Caco-2 (cell line): ENCODE data around the gene TMEM14B. TPM values are rescaled to one million over a fixed set of nuclear protein-coding genes. Genes with fewer than 3 reads are reported as not detected.
A peak's percentile ranks its signal among the peaks of the same experiment; 100 is the strongest.
"Not testable (repeated sequence)": the region's sequence is repeated elsewhere in the genome, so short reads cannot be mapped to it uniquely, and the experiment has no call there.

Source experiments
- BruUV-seq: library from RNA; stranded (reverse); fragments of 400-500 nt; replicated peaks from 2 replicates; lab custom pipeline; 2021; lab: Mats Ljungman, UMichigan
- CTCF ChIA-PET: fragments of 300-600 bp; sonication (Branson Sonifier 250); formaldehyde crosslinking; loops from one replicate; lab custom pipeline; 2022; ENCODE audit warnings: antibody characterized with exemption; lab: Charles Lee
- POLR2A ChIA-PET: fragments of 300-600 bp; sonication (Branson Sonifier 250); formaldehyde crosslinking; loops from one replicate; lab custom pipeline; 2022; ENCODE audit warnings: antibody characterized with exemption; lab: Charles Lee
- DNase-seq, 2 experiments: peaks; one replicate each; pipeline versions ENCODE4 v3.0.0 to v3.0.0-alpha.2; 2020 to 2022
- H3K27me3 ChIP-seq: replicated peaks from 2 replicates; pipeline ENCODE4 v1.6.0; 2011; ENCODE audit warnings: low read length; ENCODE audit not compliant: control insufficient read depth, insufficient read depth
- H3K36me3 ChIP-seq: 2 replicates; pipeline ENCODE4 v1.5.1; 2011; ENCODE audit warnings: low read length; ENCODE audit not compliant: control insufficient read depth, insufficient read depth
- H3K4me1 ChIP-seq: fragments of 250-450 bp; sonication (Bioruptor Pico); 2 replicates; pipeline ENCODE4 v1.5.1; 2020; ENCODE audit warnings: mild to moderate bottlenecking
- H3K4me3 ChIP-seq: 2 replicates; pipeline ENCODE4 v1.5.1; 2011; ENCODE audit warnings: low read depth, mild to moderate bottlenecking, control low read depth, low read length
- H3K9me3 ChIP-seq: fragments of 250-450 bp; sonication (Bioruptor Pico); 2 replicates; pipeline ENCODE4 v1.5.1; 2020; ENCODE audit warnings: mild to moderate bottlenecking, moderate library complexity
- H3K27ac Mint-ChIP-seq: one replicate; pipeline ENCODE4 v1.8.0; 2022; ENCODE audit warnings: mixed read lengths; ENCODE audit not compliant: unreplicated experiment
- H3K27me3 Mint-ChIP-seq: one replicate; pipeline ENCODE4 v1.8.0; 2022; ENCODE audit warnings: mixed read lengths; ENCODE audit not compliant: insufficient read depth, unreplicated experiment
- H3K36me3 Mint-ChIP-seq: one replicate; pipeline ENCODE4 v1.8.0; 2022; ENCODE audit warnings: mild to moderate bottlenecking, mixed read lengths; ENCODE audit not compliant: insufficient read depth, unreplicated experiment
- H3K4me1 Mint-ChIP-seq: one replicate; pipeline ENCODE4 v1.8.0; 2022; ENCODE audit warnings: low read depth, mixed read lengths; ENCODE audit not compliant: unreplicated experiment
- H3K4me3 Mint-ChIP-seq: one replicate; pipeline ENCODE4 v1.8.0; 2022; ENCODE audit warnings: mild to moderate bottlenecking, moderate library complexity, mixed read lengths; ENCODE audit not compliant: unreplicated experiment
- H3K9me3 Mint-ChIP-seq: one replicate; pipeline ENCODE4 v1.8.0; 2022; ENCODE audit warnings: mixed read lengths; ENCODE audit not compliant: unreplicated experiment
- intact Hi-C: fragments of 100-400 bp; cut with micrococcal nuclease; formaldehyde crosslinking; loops from one replicate; pipeline ENCODE4 v1.10.0; 2022; ENCODE audit not compliant: unreplicated experiment
- total RNA-seq: library from RNA; stranded (reverse); gene quantifications from 2 replicates; pipeline ENCODE4 v1.2.3, GENCODE V29; 2022
- TF ChIP-seq, protein P1 (sequence below), 2 experiments: fragments of 200-600 bp in 1 of 2; IDR thresholded peaks; 1 replicate in 1 of 2; 2 replicates in 1 of 2; pipeline versions ENCODE4 v1.5.1 to v1.8.0; 2011 to 2022; ENCODE audit warnings: antibody characterized with exemption in 1 of 2, control low read depth in 1 of 2, inconsistent platforms in 1 of 2, low read depth in 1 of 2, low read length in 1 of 2, mild to moderate bottlenecking in 1 of 2, moderate library complexity in 1 of 2; ENCODE audit not compliant: insufficient read depth in 1 of 2, severe bottlenecking in 1 of 2, unreplicated experiment in 1 of 2

The TMEM14B gene
- total RNA-seq, 1 experiment from 2014 or later = 105 TPM

- Mint-ChIP-seq H3K27me3 (no peaks in the 10 kb centered on the region), H3K9me3 (no peaks in the 10 kb centered on the region), H3K36me3 (peaks cover 56% of the 10 kb centered on the region), H3K27ac (no peak overlapping the region), H3K4me3 (peak overlapping the region; percentile 77), H3K4me1 (peaks cover 29% of the 10 kb centered on the region)
- Histone ChIP-seq H3K4me1 (peaks cover 23% of the 10 kb centered on the region), H3K4me3 (no peak overlapping the region), H3K36me3 (peaks cover 2% of the 10 kb centered on the region; the same call in 1 of the 2 replicates), H3K9me3 (no peaks in the 10 kb centered on the region), H3K27me3 (no peaks in the 10 kb centered on the region)
- TF ChIP-seq, protein P1, sequence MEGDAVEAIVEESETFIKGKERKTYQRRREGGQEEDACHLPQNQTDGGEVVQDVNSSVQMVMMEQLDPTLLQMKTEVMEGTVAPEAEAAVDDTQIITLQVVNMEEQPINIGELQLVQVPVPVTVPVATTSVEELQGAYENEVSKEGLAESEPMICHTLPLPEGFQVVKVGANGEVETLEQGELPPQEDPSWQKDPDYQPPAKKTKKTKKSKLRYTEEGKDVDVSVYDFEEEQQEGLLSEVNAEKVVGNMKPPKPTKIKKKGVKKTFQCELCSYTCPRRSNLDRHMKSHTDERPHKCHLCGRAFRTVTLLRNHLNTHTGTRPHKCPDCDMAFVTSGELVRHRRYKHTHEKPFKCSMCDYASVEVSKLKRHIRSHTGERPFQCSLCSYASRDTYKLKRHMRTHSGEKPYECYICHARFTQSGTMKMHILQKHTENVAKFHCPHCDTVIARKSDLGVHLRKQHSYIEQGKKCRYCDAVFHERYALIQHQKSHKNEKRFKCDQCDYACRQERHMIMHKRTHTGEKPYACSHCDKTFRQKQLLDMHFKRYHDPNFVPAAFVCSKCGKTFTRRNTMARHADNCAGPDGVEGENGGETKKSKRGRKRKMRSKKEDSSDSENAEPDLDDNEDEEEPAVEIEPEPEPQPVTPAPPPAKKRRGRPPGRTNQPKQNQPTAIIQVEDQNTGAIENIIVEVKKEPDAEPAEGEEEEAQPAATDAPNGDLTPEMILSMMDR (IDR thresholded peaks at IDR 0.05; ENCODE audit: insufficient read depth in 1 of 2, low read depth in 1 of 2, low read length in 1 of 2, severe bottlenecking in 1 of 2, unreplicated experiment in 1 of 2) = no peak
- POLR2A ChIA-PET = no interaction called here
- intact Hi-C loops = no loop called here
- DNase-seq = no peak
- CTCF ChIA-PET = no interaction called here
- no TSS peak for BruUV-seq
These were observed 2.1 kb downstream of the TMEM14B start for GRCh38 chr6:10749734-10750133.

GRCh38 chr6:10750568-10750967 is 3.0 kb downstream of the TMEM14B start:
- H3K9me3 ChIP-seq, CTCF ChIA-PET, H3K27me3 Mint-ChIP-seq, H3K9me3 Mint-ChIP-seq, H3K4me3 ChIP-seq, BruUV-seq, DNase-seq, H3K27me3 ChIP-seq, H3K36me3 ChIP-seq, intact Hi-C loops: not testable (repeated sequence)
- peaks cover 29% of the 10 kb centered on the region for H3K4me1 Mint-ChIP-seq
- H3K4me3 Mint-ChIP-seq = peak overlapping the region; percentile 77
- H3K27ac Mint-ChIP-seq = peak overlapping the region; percentile 53
- POLR2A ChIA-PET = interaction anchor here (0.6 kb wide), 1 partner anchor 17 kb away, joined by 3 read pairs; no protein-coding TSS in a partner anchor
- peaks cover 64% of the 10 kb centered on the region for H3K36me3 Mint-ChIP-seq
- peaks cover 23% of the 10 kb centered on the region for H3K4me1 ChIP-seq

DNA sequence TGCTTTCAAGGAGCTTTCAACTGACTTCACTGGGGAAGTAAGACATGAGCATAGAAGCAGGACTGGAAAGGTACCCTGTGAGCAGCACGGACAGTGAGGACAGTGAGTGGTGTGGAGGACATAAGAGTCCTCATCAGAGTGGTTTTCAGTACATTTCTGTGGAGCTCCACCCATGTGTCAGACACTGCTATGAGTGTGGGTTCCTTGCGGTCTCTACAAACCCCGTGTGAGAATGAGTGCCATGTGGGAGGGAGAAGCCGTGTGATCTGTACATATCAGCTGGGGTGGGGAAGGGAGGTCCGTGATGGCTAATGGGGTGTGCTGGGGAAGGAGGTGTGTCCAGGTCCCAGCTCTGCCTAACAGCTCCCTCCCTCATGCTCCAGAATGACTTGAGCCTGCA is 4.2 kb downstream of the TMEM14B start:
- DNase-seq, intact Hi-C loops, H3K27ac Mint-ChIP-seq, H3K9me3 ChIP-seq, CTCF ChIA-PET, H3K36me3 ChIP-seq, H3K4me3 Mint-ChIP-seq, BruUV-seq, H3K4me3 ChIP-seq, H3K9me3 Mint-ChIP-seq, H3K27me3 Mint-ChIP-seq, H3K27me3 ChIP-seq: not testable (repeated sequence)
- H3K4me1 ChIP-seq = peaks cover 23% of the 10 kb centered on the region
- H3K36me3 Mint-ChIP-seq = peaks cover 75% of the 10 kb centered on the region
- H3K4me1 Mint-ChIP-seq = peaks cover 26% of the 10 kb centered on the region
- POLR2A ChIA-PET = interaction anchor here (0.6 kb wide), 1 partner anchor 58 kb away, joined by 8 read pairs; no protein-coding TSS in a partner anchor

DNA sequence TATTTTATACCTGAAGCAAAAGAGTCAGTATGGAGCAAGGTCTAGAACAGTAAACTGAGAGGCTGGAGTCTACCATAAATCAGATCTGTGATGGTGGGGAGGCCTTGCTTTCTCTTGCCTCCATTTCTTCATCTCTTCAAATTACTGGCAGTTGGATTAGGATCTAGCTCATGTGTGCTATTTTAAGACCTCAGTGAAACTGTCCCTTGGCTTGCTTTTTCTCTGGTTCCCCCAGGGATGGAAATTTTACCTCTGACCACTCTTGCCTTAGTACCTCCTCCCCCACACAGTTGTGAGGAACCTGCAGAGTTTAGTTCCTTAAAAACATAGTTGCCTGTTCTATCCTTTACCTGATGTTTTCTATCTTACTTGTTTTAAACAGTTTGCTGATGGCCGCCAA is 8.5 kb downstream of the TMEM14B start:
- POLR2A ChIA-PET = no interaction called here

More for the DNA sequence above, 8.5 kb downstream of the TMEM14B start:
- Mint-ChIP-seq H3K4me1 (peaks cover 16% of the 10 kb centered on the region), H3K27me3 (no peaks in the 10 kb centered on the region), H3K9me3 (no peaks in the 10 kb centered on the region), H3K36me3 (peaks cover 84% of the 10 kb centered on the region), H3K27ac (no peak overlapping the region), H3K4me3 (no peak overlapping the region)
- CTCF ChIA-PET = no interaction called here
- intact Hi-C loops = no loop called here
- no TSS peak for BruUV-seq
- no peaks in the 10 kb centered on the region for H3K9me3 ChIP-seq
- no peak overlapping the region for H3K4me3 ChIP-seq
- peaks cover 4% of the 10 kb centered on the region; the same call in 1 of the 2 replicates for H3K4me1 ChIP-seq
- TF ChIP-seq, protein P1 (IDR thresholded peaks at IDR 0.05; ENCODE audit: insufficient read depth in 1 of 2, low read depth in 1 of 2, low read length in 1 of 2, severe bottlenecking in 1 of 2, unreplicated experiment in 1 of 2) = no peak
- no peaks in the 10 kb centered on the region for H3K27me3 ChIP-seq
- DNase-seq = no peak
- H3K36me3 ChIP-seq = peaks cover 3% of the 10 kb centered on the region
